Endodermal cell (in vitro differentiated cells): Measurements from ENCODE around the gene CD1D. TPM values are rescaled to one million over a fixed set of nuclear protein-coding genes. Genes with fewer than 3 reads are reported as not detected.

Experiments
- DNase-seq: peaks from one replicate; pipeline ENCODE4 v3.0.0-alpha.2; 2017
- H3K27ac ChIP-seq: 2 replicates; pipeline ENCODE4 v1.5.1; 2013; ENCODE audit warnings: mild to moderate bottlenecking, low read depth, low read length, moderate library complexity
- H3K27me3 ChIP-seq: 2 replicates; pipeline ENCODE4 v1.6.1; 2013; ENCODE audit warnings: mild to moderate bottlenecking, low read length, moderate library complexity; ENCODE audit not compliant: insufficient read depth, control insufficient read depth, poor library complexity, severe bottlenecking
- H3K36me3 ChIP-seq: 2 replicates; pipeline ENCODE4 v1.7.0; 2013; ENCODE audit warnings: mild to moderate bottlenecking, low read length, moderate library complexity; ENCODE audit not compliant: control insufficient read depth, insufficient read depth
- H3K4me1 ChIP-seq: one replicate; pipeline ENCODE4 v1.7.0; 2013; ENCODE audit warnings: low read length; ENCODE audit not compliant: control insufficient read depth, insufficient read depth
- H3K4me3 ChIP-seq: 2 replicates; pipeline ENCODE4 v1.5.1; 2013; ENCODE audit warnings: mild to moderate bottlenecking, low read length, moderate library complexity
- H3K9ac ChIP-seq: 2 replicates; pipeline ENCODE4 v1.6.1; 2013; ENCODE audit warnings: mild to moderate bottlenecking, low read length, moderate library complexity; ENCODE audit not compliant: poor library complexity, severe bottlenecking; ENCODE audit errors: extremely low read depth
- H3K9me3 ChIP-seq: 2 replicates; pipeline ENCODE4 v1.6.1; 2013; ENCODE audit warnings: mild to moderate bottlenecking, low read length, moderate library complexity; ENCODE audit not compliant: control insufficient read depth
- H3K27ac Mint-ChIP-seq: 2 replicates; pipeline ENCODE4 v1.8.0; 2020; ENCODE audit warnings: mixed read lengths
- H3K27me3 Mint-ChIP-seq: 2 replicates; pipeline ENCODE4 v1.8.0; 2021; ENCODE audit warnings: mild to moderate bottlenecking, mixed read lengths; ENCODE audit not compliant: insufficient read depth
- H3K36me3 Mint-ChIP-seq: 2 replicates; pipeline ENCODE4 v1.8.0; 2020; ENCODE audit warnings: low read depth, mixed read lengths
- H3K4me1 Mint-ChIP-seq: 2 replicates; pipeline ENCODE4 v1.8.0; 2020; ENCODE audit warnings: mixed read lengths
- H3K4me3 Mint-ChIP-seq: 2 replicates; pipeline ENCODE4 v1.8.0; 2020; ENCODE audit warnings: mild to moderate bottlenecking, moderate library complexity, mixed read lengths
- H3K9me3 Mint-ChIP-seq: 2 replicates; pipeline ENCODE4 v1.8.0; 2020; ENCODE audit warnings: mild to moderate bottlenecking, mixed read lengths
- CTCF ChIP-seq: fragments of 200-600 bp; sonication (generic); conservative IDR thresholded peaks from 2 replicates; pipeline ENCODE4 v1.5.0; 2021; ENCODE audit warnings: antibody characterized with exemption, mild to moderate bottlenecking
- WGBS, 2 experiments: methylation state at CpG; one replicate each; pipeline versions ENCODE4 v1.1.5 to v1.1.7; 2013; ENCODE audit warnings: missing lambda C conversion rate in 2 of 2, mixed read lengths in 1 of 2; ENCODE audit not compliant: insufficient coverage in 1 of 2, insufficient read length in 1 of 2; 5-methylcytosine and 5-hydroxymethylcytosine counted together
- total RNA-seq, 2 donors: library from RNA; stranded (reverse); fragmentation: NEBNext Ultra II Directional in 1 of 2; extraction: Animal tissue kit (Norgen Biotek cat#: 25700) in 1 of 2; gene quantifications; 2 replicates in 1 of 2; 3 replicates in 1 of 2; pipeline ENCODE4 v1.2.1, GENCODE V29; 2021

CD1D gene
- total RNA-seq, 2 donors from 2014 or later, result 1.7 TPM

DNA sequence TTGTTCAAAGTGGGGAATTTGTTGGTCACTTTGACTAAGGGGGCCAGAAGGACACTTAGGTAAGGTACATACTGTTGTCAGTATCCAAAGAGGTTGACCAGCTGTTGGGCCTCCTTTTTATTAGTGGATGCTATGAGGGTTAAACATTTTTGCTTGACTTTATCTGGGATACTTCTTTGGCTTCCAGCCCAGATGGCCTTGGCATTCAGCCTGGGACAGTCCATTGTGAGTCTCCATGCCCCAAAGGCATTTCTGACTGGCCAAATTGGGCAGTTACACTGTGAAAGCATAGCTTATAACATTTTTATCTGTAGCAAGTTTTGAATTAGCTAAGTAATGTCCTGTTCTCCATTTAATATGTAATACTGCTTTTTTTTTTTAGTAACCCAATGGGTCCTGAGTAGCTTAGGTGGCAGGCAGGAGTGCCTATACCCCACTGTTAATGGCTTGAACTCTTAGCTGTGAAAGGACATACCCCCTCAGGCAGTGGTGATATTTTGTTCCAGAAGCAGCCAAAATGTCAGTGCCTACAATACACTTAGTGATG, 35.4 kb upstream of the CD1D start:
- Mint-ChIP-seq H3K9me3 (peaks cover 4% of the 10 kb centered on the region), H3K4me3 (no peak overlapping the region), H3K36me3 (no peaks in the 10 kb centered on the region), H3K27me3 (peaks cover 39% of the 10 kb centered on the region), H3K4me1 (no peaks in the 10 kb centered on the region), H3K27ac (no peak overlapping the region)
- Histone ChIP-seq H3K9ac (no peak overlapping the region), H3K9me3 (peaks cover 6% of the 10 kb centered on the region), H3K4me3 (no peak overlapping the region), H3K27me3 (no peaks in the 10 kb centered on the region), H3K36me3 (no peaks in the 10 kb centered on the region), H3K4me1 (peaks cover 2% of the 10 kb centered on the region), H3K27ac (no peak overlapping the region)
- no peak for DNase-seq
- TF ChIP-seq CTCF, result no peak

- peaks cover 6% of the 10 kb centered on the region for H3K9me3 ChIP-seq
- DNase-seq, result no peak
- no peak overlapping the region for H3K9ac ChIP-seq
- no peaks in the 10 kb centered on the region for H3K27me3 ChIP-seq
- Mint-ChIP-seq H3K36me3 (no peaks in the 10 kb centered on the region), H3K27ac (no peak overlapping the region), H3K27me3 (peaks cover 48% of the 10 kb centered on the region), H3K4me3 (no peak overlapping the region), H3K9me3 (peaks cover 4% of the 10 kb centered on the region), H3K4me1 (no peaks in the 10 kb centered on the region)
- no peaks in the 10 kb centered on the region for H3K36me3 ChIP-seq
- 92% methylated on average over 2 to 6 of the region's 6 CpGs for WGBS, 2 experiments
- no peak overlapping the region for H3K27ac ChIP-seq
- no peak for TF ChIP-seq CTCF
- no peak overlapping the region for H3K4me3 ChIP-seq
- peaks cover 2% of the 10 kb centered on the region for H3K4me1 ChIP-seq
These were observed 34.5 kb upstream of the CD1D start for GRCh38 chr1:158146165-158146564.

DNA sequence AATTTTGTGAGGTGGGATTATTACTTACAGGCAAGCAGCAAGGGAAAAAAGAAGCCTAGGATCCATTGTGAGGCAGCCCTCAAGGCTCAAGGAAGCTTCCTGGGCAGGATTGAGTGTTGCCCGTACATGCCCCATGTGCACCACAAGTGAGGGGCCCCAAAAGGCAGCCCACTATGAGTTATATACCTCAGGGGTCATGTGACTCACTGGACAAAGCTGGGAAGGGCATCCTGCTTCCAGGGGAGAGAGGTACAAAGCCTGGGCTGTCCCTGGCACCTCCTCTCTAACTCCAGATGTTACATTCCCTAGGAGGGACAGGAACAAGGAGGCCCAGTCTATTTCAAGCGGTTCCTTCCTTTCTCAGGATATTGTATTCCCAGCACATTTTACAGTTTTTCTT, 34.0 kb upstream of the CD1D start:
- H3K27ac ChIP-seq, result no peak overlapping the region
- H3K27me3 ChIP-seq, result no peaks in the 10 kb centered on the region
- no peak overlapping the region for H3K9ac ChIP-seq
- Mint-ChIP-seq H3K27ac (no peak overlapping the region), H3K4me1 (no peaks in the 10 kb centered on the region), H3K36me3 (no peaks in the 10 kb centered on the region), H3K27me3 (peaks cover 51% of the 10 kb centered on the region), H3K4me3 (no peak overlapping the region), H3K9me3 (peaks cover 4% of the 10 kb centered on the region)
- peaks cover 6% of the 10 kb centered on the region for H3K9me3 ChIP-seq
- no peaks in the 10 kb centered on the region for H3K36me3 ChIP-seq
- no peak for DNase-seq
- WGBS, 2 experiments, result 92% methylated on average over 2 of the region's 2 CpGs; no CpG with 5 or more reads in 1 of the 2 experiments
- no peak for TF ChIP-seq CTCF
- H3K4me3 ChIP-seq, result no peak overlapping the region
- peaks cover 2% of the 10 kb centered on the region for H3K4me1 ChIP-seq
